Naive B cell (primary cell): ENCODE data around the gene SCN4B. TPM values are rescaled to one million over a fixed set of nuclear protein-coding genes. Genes with fewer than 3 reads are reported as not detected.

Experiments
- ATAC-seq, 2 donors: fragments of 150-1000 bp; cut with Tn5 transposase; 2 replicates each; pipeline ENCODE4 v1.10.0; 2021; ENCODE audit warnings: low read depth in 2 of 2, mild to moderate bottlenecking in 2 of 2, moderate library complexity in 2 of 2
- DNase-seq: peaks from one replicate; pipeline ENCODE4 v3.0.0; 2022
- H3K27ac Mint-ChIP-seq, 6 donors: one replicate each; pipeline ENCODE4 v1.8.0; 2020 to 2022; ENCODE audit warnings: mild to moderate bottlenecking in 6 of 6, mixed read lengths in 6 of 6, moderate library complexity in 5 of 6, inconsistent platforms in 2 of 6
- H3K27me3 Mint-ChIP-seq, 3 donors: one replicate each; pipeline ENCODE4 v1.8.0; 2021 to 2022; ENCODE audit warnings: mixed read lengths in 3 of 3, mild to moderate bottlenecking in 1 of 3
- H3K36me3 Mint-ChIP-seq, 2 donors: one replicate each; pipeline ENCODE4 v1.8.0; 2020 to 2022; ENCODE audit warnings: mixed read lengths in 2 of 2, inconsistent platforms in 1 of 2, mild to moderate bottlenecking in 1 of 2
- H3K4me1 Mint-ChIP-seq, 3 donors: one replicate each; pipeline ENCODE4 v1.8.0; 2020 to 2022; ENCODE audit warnings: mixed read lengths in 3 of 3, inconsistent platforms in 1 of 3, mild to moderate bottlenecking in 1 of 3, moderate library complexity in 1 of 3
- H3K4me3 Mint-ChIP-seq, 8 donors: one replicate each; pipeline ENCODE4 v1.8.0; 2020 to 2022; ENCODE audit warnings: mild to moderate bottlenecking in 8 of 8, mixed read lengths in 8 of 8, moderate library complexity in 8 of 8, inconsistent platforms in 2 of 8
- H3K9me3 Mint-ChIP-seq, 7 donors: one replicate each; pipeline ENCODE4 v1.8.0; 2020 to 2022; ENCODE audit warnings: mixed read lengths in 7 of 7, mild to moderate bottlenecking in 5 of 7, inconsistent platforms in 2 of 7, moderate library complexity in 1 of 7
- polyA plus RNA-seq, 6 donors: library from polyadenylated mRNA; unstranded; fragments of 300-500 nt; fragmentation: Illumina TruSeq; gene quantifications; one replicate each; pipeline ENCODE4 v1.2.3, GENCODE V29; 2021; ENCODE audit warnings: low read depth in 6 of 6

Gene SCN4B
- polyA plus RNA-seq, 6 donors from 2014 or later, result not detected

DNA sequence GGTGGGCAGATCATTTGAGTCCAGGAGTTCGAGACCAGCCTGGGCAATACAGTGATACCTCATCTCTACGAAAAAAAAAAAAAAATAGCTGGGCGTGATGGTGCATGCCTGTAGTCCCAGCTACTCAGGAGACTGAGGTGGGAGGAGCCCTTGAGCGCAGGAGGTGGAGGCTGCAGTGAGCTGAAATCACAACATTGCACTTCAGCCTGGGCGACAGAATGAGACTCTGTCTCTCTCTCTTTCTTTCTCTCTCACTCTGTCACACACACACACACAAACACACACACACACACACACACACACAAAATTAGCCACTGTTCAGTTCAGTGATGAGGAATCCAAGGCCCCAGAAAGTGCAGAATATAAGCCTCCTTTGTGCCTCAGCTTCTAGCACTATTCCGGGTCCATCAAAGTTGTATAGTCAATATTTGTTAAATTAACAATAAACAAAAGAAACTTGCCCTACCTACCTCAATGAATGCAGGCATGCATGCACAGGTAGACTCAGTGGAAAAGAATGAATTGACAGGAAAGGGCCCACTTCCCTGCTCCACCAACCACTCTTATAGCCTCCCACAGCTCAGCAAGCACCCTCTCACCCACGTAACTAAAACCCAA is 62.0 kb downstream of the SCN4B start:
- H3K9me3 Mint-ChIP-seq, result peaks cover 0 to 14% (median 8%) of the 10 kb centered on the region in 7 donors
- H3K36me3 Mint-ChIP-seq, result peaks cover 0 to 8% of the 10 kb centered on the region in 2 donors
- peaks cover 9 to 19% (median 13%) of the 10 kb centered on the region in 3 donors for H3K4me1 Mint-ChIP-seq
- peak overlapping the region in 1 of 6 donors; percentile 25 for H3K27ac Mint-ChIP-seq
- DNase-seq (no peak), ATAC-seq (no peak)
- H3K4me3 Mint-ChIP-seq, result no peak overlapping the region
- H3K27me3 Mint-ChIP-seq, result peaks cover 0 to 6% (median 4%) of the 10 kb centered on the region in 3 donors

- Mint-ChIP-seq H3K4me3 (peak overlapping the region in 3 of 8 donors; percentile 29 to 71 (median 67)), H3K27ac (peak overlapping the region in 1 of 6 donors; percentile 49), H3K27me3 (peaks cover 0 to 6% (median 0%) of the 10 kb centered on the region in 3 donors), H3K9me3 (peaks cover 0 to 14% (median 8%) of the 10 kb centered on the region in 7 donors), H3K36me3 (peaks cover 0 to 8% of the 10 kb centered on the region in 2 donors), H3K4me1 (peaks cover 14 to 26% (median 19%) of the 10 kb centered on the region in 3 donors)
- DNase-seq (peak; percentile 16), ATAC-seq (peak; percentile 92 to 95)
Observed at GRCh38 chr11:118088531-118088930, 64.1 kb downstream of the SCN4B start.

DNA sequence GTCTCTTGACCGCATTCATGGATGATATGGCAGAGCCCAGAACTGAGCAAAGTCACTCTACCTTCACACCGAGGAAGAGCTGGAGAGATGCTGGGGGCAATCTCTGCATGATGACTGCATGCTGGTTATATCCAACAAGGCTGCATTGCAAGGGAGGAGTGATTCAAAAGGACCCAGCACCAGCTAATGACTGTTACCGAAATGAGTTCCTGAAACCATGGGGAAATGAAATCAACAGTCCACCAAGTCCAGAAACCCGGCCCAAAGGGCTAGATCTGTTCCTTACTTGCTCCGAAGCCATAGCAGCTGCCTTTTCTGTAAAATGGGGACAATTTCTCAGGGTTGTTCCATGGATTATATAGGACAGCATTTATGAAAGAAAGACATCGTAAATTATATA is 64.7 kb downstream of the SCN4B start:
- Mint-ChIP-seq H3K36me3 (peaks cover 0 to 8% of the 10 kb centered on the region in 2 donors), H3K27me3 (peaks cover 0 to 10% (median 4%) of the 10 kb centered on the region in 3 donors), H3K4me1 (peaks cover 14 to 29% (median 19%) of the 10 kb centered on the region in 3 donors), H3K27ac (peak overlapping the region in 1 of 6 donors; percentile 65), H3K9me3 (peaks cover 0 to 14% (median 8%) of the 10 kb centered on the region in 7 donors), H3K4me3 (peak overlapping the region in 2 of 8 donors; percentile 18 to 39)
- no peak for DNase-seq
- ATAC-seq, result no peak

DNA sequence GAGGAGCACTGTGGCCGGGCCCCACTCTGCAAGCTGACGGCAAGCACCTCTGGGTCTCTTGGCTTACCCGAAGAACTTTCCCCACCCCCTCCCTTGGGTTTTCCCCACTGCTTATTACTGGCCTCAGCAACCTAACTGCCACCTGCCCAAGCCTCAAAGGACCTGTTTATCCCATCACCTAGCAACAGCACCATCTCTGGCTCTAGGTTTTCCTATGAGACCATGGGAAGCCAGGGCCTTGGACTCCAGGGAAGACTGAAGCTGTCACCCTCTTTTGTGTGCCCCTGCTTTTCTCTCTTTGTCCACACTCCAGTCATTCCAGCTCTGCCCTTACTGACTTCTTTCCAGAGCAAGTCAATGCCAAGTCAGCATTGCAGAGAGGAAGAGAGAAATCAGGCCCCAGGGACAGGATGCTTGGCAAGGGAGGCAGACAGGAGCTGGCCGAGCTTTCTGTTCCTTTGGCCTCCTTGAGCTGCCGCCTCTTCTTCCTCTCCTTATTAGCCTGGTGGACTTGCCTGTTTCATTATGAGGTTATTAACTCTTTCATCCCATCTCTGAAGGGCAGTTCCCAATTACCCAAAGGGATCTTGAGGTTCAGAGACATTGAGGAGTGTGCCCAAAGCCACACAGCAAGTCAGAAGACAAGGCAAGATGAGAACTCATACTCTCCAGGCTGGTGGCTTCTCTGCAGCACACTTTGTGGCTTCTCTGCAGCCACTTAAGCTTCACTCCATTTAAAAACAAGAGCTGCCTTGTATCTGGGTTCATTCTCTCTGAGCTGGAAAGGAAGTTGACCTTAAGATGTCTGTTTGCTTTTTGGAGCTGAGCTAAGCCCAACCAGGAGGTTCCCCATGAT is 65.5 kb downstream of the SCN4B start, which contains the start of gene SMIM35:
SMIM35 (minus strand) TSS at position 51 of the 856 bp plus-strand sequence. CDS start 206 bp downstream, outside the sequence.
- DNase-seq (no peak), ATAC-seq (no peak)
- peaks cover 0 to 14% (median 8%) of the 10 kb centered on the region in 7 donors for H3K9me3 Mint-ChIP-seq
- peaks cover 14 to 29% (median 19%) of the 10 kb centered on the region in 3 donors for H3K4me1 Mint-ChIP-seq
- H3K4me3 Mint-ChIP-seq, result peak within 1 kb of the TSS in 3 of 8 donors; percentile 18 to 40 (median 39)
- H3K27me3 Mint-ChIP-seq, result peaks cover 3 to 10% (median 4%) of the 10 kb centered on the region in 3 donors
- H3K36me3 Mint-ChIP-seq, result peaks cover 0 to 8% of the 10 kb centered on the region in 2 donors
- H3K27ac Mint-ChIP-seq, result peak within 1 kb of the TSS in 2 of 6 donors; percentile 65 to 79

GRCh38 chr11:118084656-118085055 is 68.0 kb downstream of the SCN4B start:
- peaks cover 18 to 28% (median 18%) of the 10 kb centered on the region in 3 donors for H3K27me3 Mint-ChIP-seq
- peaks cover 0 to 14% (median 8%) of the 10 kb centered on the region in 7 donors for H3K9me3 Mint-ChIP-seq
- ATAC-seq, result no peak
- no peak for DNase-seq
- H3K36me3 Mint-ChIP-seq, result peaks cover 0 to 8% of the 10 kb centered on the region in 2 donors
- no peak overlapping the region for H3K4me3 Mint-ChIP-seq
- peaks cover 14 to 29% (median 19%) of the 10 kb centered on the region in 3 donors for H3K4me1 Mint-ChIP-seq
- no peak overlapping the region for H3K27ac Mint-ChIP-seq

DNA sequence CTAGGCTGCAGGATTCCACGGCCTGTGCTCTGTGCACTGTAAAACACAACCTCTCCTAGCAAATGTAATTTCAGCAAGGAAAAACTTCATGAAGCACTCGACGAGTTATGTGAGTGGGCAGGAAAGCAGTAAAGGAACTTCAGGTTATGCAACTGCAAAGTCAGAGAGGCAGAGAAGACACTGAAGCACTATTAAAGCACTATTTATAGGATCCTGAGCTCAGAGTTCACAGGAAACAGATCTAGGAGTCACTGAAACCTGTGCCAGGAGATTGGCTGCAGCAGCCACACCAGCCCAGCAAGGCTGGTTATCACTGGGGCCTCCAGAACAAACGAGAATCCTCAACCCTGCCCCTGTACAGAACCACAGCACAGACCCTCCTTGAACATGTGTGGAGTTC is 68.4 kb downstream of the SCN4B start:
- Mint-ChIP-seq H3K9me3 (peaks cover 0 to 14% (median 8%) of the 10 kb centered on the region in 7 donors), H3K27me3 (peaks cover 18 to 28% (median 18%) of the 10 kb centered on the region in 3 donors), H3K4me1 (peaks cover 14 to 29% (median 17%) of the 10 kb centered on the region in 3 donors), H3K36me3 (peaks cover 0 to 8% of the 10 kb centered on the region in 2 donors), H3K27ac (no peak overlapping the region), H3K4me3 (no peak overlapping the region)
- no peak for DNase-seq
- no peak for ATAC-seq

Other genes starting within 250 kb of the SCN4B start
- under 1 TPM in 5 of 6 donors, not detected in 1; 0.24 to 0.87 (median 0.84) TPM for gene TMPRSS13, start 223.4 kb downstream of the SCN4B start, polyA plus RNA-seq
- 10 to 100 TPM; 49.8 to 63.1 (median 56.2) TPM for gene IL10RA, start 166.4 kb downstream of the SCN4B start, polyA plus RNA-seq
- gene TMPRSS4, start 75.7 kb downstream of the SCN4B start, polyA plus RNA-seq, result not detected
- 1 to 10 TPM in 3 of 6 donors, under 1 TPM in 3; 0.77 to 3.4 (median 1.1) TPM for gene SMIM35, start 65.9 kb downstream of the SCN4B start, polyA plus RNA-seq
- gene SCN2B, start 23.8 kb upstream of the SCN4B start, polyA plus RNA-seq, result not detected
- 1 to 10 TPM in 5 of 6 donors, under 1 TPM in 1; 0.64 to 8.1 (median 3.3) TPM for gene JAML, start 72.2 kb upstream of the SCN4B start, polyA plus RNA-seq
- gene MPZL3, start 99.5 kb upstream of the SCN4B start, polyA plus RNA-seq, result 1 to 10 TPM in 5 of 6 donors, under 1 TPM in 1; 0.89 to 3.2 (median 1.5) TPM
- not detected for gene MPZL2, start 111.5 kb upstream of the SCN4B start, polyA plus RNA-seq
- 1 to 10 TPM in 4 of 6 donors, under 1 TPM in 2; 0.73 to 2.9 (median 1.7) TPM for gene CD3E, start 151.9 kb upstream of the SCN4B start, polyA plus RNA-seq
- gene CD3D, start 189.9 kb upstream of the SCN4B start, polyA plus RNA-seq, result 1 to 10 TPM in 5 of 6 donors, under 1 TPM in 1; 0.39 to 3.9 (median 3.0) TPM
- 1 to 10 TPM in 2 of 6 donors, under 1 TPM in 4; 0.09 to 2.3 (median 0.72) TPM for gene CD3G, start 191.5 kb upstream of the SCN4B start, polyA plus RNA-seq
- gene UBE4A, start 206.8 kb upstream of the SCN4B start, polyA plus RNA-seq, result 10 to 100 TPM; 19.2 to 28.3 (median 23.5) TPM
- 100 to 1,000 TPM; 418 to 680 (median 501) TPM for gene ATP5MG, start 248.8 kb upstream of the SCN4B start, polyA plus RNA-seq